HepG2 (cell line): Measurements from ENCODE around the gene TAF6. TPM values are rescaled to one million over a fixed set of nuclear protein-coding genes. Genes with fewer than 3 reads are reported as not detected.

Experiments
- ELF3 ChIP-seq: IDR thresholded peaks from 2 replicates; pipeline ENCODE4 v1.6.1; 2016; ENCODE audit warnings: missing genetic modification reagents, missing compliant biosample characterization
- FOXO1 ChIP-seq: sonication (generic); formaldehyde crosslinking; IDR thresholded peaks from 2 replicates; pipeline ENCODE4 v1.4.0; 2020; ENCODE audit warnings: missing genetic modification reagents
- MEIS1 ChIP-seq: sonication (generic); formaldehyde crosslinking; IDR thresholded peaks from 2 replicates; pipeline ENCODE4 v1.9.0; 2021; ENCODE audit warnings: mild to moderate bottlenecking, missing genetic modification reagents, moderate library complexity, borderline replicate concordance
- NBN ChIP-seq: fragments of 450-650 bp; conservative IDR thresholded peaks from 2 replicates; pipeline ENCODE4 v1.6.1; 2017
- PCBP1 ChIP-seq: fragments of 200-400 bp; formaldehyde crosslinking; IDR thresholded peaks from 2 replicates; pipeline ENCODE4 v1.6.1; 2017; ENCODE audit warnings: mild to moderate bottlenecking, low read depth, low read length, borderline replicate concordance
- SRF ChIP-seq: IDR thresholded peaks from 2 replicates; pipeline ENCODE4 v1.6.1; 2011; ENCODE audit warnings: mild to moderate bottlenecking, low read depth, low read length, moderate library complexity
- THAP11 ChIP-seq: IDR thresholded peaks from 2 replicates; pipeline ENCODE4 v1.6.1; 2016; ENCODE audit warnings: missing biosample characterization, missing genetic modification reagents
- TOPORS ChIP-seq: sonication (generic); formaldehyde crosslinking; IDR thresholded peaks from 2 replicates; pipeline ENCODE4 v1.8.0; 2023; ENCODE audit warnings: mild to moderate bottlenecking, missing genetic modification reagents
- TP53 ChIP-seq: sonication (generic); formaldehyde crosslinking; conservative IDR thresholded peaks from 2 replicates; pipeline ENCODE4 v1.4.0; 2020; ENCODE audit warnings: missing genetic modification reagents
- ZNF234 ChIP-seq: sonication (generic); formaldehyde crosslinking; conservative IDR thresholded peaks from 2 replicates; pipeline ENCODE4 v1.5.1; 2020; ENCODE audit warnings: mild to moderate bottlenecking, missing genetic modification reagents
- ZNF432 ChIP-seq: sonication (generic); formaldehyde crosslinking; IDR thresholded peaks from 2 replicates; pipeline ENCODE4 v1.5.0; 2020; ENCODE audit warnings: missing genetic modification reagents, mild to moderate bottlenecking, borderline replicate concordance
- ZNF484 ChIP-seq: sonication (generic); formaldehyde crosslinking; IDR thresholded peaks from 2 replicates; pipeline ENCODE4 v1.5.1; 2020; ENCODE audit warnings: mild to moderate bottlenecking, low read depth, missing genetic modification reagents, borderline replicate concordance
- ZNF543 ChIP-seq: sonication (generic); formaldehyde crosslinking; IDR thresholded peaks from 2 replicates; pipeline ENCODE4 v1.4.0; 2020; ENCODE audit warnings: mild to moderate bottlenecking, missing genetic modification reagents
- ZNF597 ChIP-seq: sonication (generic); formaldehyde crosslinking; IDR thresholded peaks from 2 replicates; pipeline ENCODE4 v1.5.0; 2020; ENCODE audit warnings: missing genetic modification reagents
- ZNF619 ChIP-seq: sonication (generic); formaldehyde crosslinking; IDR thresholded peaks from 2 replicates; pipeline ENCODE4 v1.4.0; 2020; ENCODE audit warnings: mild to moderate bottlenecking, missing genetic modification reagents
- ZNF83 ChIP-seq: sonication (generic); formaldehyde crosslinking; IDR thresholded peaks from 2 replicates; pipeline ENCODE4 v1.4.0; 2020; ENCODE audit warnings: missing genetic modification reagents, mild to moderate bottlenecking, borderline replicate concordance
- ZNF839 ChIP-seq: sonication (generic); formaldehyde crosslinking; IDR thresholded peaks from 2 replicates; pipeline ENCODE4 v1.4.0; 2020; ENCODE audit warnings: missing genetic modification reagents, mild to moderate bottlenecking, borderline replicate concordance
- polyA plus RNA-seq, 8 experiments: library from polyadenylated mRNA; depleted of rRNA in 3 of 8; stranded (reverse) in 7 of 8; unstranded in 1 of 8; fragments of >200 nt; fragmentation: Illumina TruSeq in 4 of 8; extraction: Trizol in 4 of 8; gene quantifications; 2 replicates each; pipeline versions ENCODE4 v1.2.1 to v1.2.3, GENCODE V29; 2011 to 2016; ENCODE audit warnings: low read depth in 4 of 8, missing spikeins in 1 of 8, mixed read lengths in 1 of 8; ENCODE audit not compliant: insufficient read depth in 1 of 8
- total RNA-seq, 5 experiments: library from RNA; depleted of rRNA; stranded (reverse); fragments of >200 nt; fragmentation: Illumina TruSeq; extraction: Trizol; gene quantifications; 2 replicates each; pipeline ENCODE4 v1.2.3, GENCODE V29; 2016; ENCODE audit warnings: low read depth in 1 of 5
- TF ChIP-seq, protein P1 (sequence below): sonication (generic); formaldehyde crosslinking; IDR thresholded peaks from 2 replicates; pipeline ENCODE4 v1.5.0; 2020; ENCODE audit warnings: missing genetic modification reagents, mild to moderate bottlenecking, borderline replicate concordance
- TF ChIP-seq, protein P2 (sequence below): sonication (generic); formaldehyde crosslinking; IDR thresholded peaks from 2 replicates; pipeline ENCODE4 v1.5.0; 2020; ENCODE audit warnings: mild to moderate bottlenecking, missing genetic modification reagents, borderline replicate concordance
- TF ChIP-seq, protein P3 (sequence below): sonication (generic); formaldehyde crosslinking; conservative IDR thresholded peaks from 2 replicates; pipeline ENCODE4 v1.4.0; 2020; ENCODE audit warnings: missing genetic modification reagents

Gene TAF6
- total and polyA plus RNA-seq, 2 of the 13 experiments (the other 11 are each of a cell fraction or from before 2014, with no cell fraction given), result 12.9 to 18.8 TPM

DNA sequence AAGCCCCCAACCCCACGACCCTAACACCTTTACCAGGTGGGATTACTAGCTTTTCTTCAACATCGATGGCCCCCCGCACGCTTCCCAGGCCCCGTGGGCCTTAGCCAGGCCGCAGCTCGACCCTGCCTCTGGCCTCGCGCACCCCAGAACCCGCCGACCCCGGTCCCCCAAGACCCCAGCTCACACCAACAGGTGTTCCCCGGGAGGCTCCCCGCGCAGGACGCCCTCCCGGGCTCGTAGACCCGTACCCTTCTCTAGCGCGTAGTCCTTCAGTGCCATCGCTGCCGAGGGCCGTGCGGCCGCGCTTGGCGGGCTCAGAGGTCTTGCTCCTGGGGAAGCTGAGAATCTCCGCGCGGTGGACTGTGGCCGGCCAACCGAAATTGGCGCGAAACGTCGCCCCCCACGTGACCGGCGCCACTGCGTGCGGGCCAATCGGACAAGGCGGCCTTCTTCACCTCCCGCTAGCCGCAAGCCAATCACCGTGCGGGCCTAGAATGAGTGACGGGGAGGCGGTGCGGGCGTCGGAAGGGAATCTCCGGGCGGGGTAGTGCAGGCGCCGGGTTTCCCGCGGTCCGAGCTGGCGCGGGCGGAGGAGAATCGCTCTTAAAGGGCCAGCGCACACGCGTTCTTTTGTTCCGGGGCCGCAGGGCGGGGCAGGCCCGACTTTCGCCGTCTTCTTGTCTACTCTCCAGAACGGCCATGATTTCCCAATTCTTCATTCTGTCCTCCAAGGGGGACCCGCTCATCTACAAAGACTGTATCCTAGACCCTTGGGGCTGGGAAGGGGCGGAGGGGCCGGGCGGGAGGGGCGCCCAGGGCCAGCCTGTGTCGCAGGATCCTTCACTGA lies 17.9 kb downstream of the TAF6 start, which contains the start of the genes AP4M1 and MCM7 (continued):
- TF ChIP-seq, protein P1, sequence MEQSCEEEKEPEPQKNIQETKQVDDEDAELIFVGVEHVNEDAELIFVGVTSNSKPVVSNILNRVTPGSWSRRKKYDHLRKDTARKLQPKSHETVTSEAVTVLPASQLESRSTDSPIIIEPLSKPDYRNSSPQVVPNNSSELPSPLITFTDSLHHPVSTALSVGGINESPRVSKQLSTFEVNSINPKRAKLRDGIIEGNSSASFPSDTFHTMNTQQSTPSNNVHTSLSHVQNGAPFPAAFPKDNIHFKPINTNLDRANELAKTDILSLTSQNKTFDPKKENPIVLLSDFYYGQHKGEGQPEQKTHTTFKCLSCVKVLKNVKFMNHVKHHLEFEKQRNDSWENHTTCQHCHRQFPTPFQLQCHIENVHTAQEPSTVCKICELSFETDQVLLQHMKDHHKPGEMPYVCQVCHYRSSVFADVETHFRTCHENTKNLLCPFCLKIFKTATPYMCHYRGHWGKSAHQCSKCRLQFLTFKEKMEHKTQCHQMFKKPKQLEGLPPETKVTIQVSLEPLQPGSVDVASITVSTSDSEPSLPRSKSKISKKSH (CRISPR knock-in tag), result peak; percentile 88; the same call in 1 of the 2 replicates
- peak; percentile 74 for TF ChIP-seq THAP11 (CRISPR knock-in tag)
- no peak for TF ChIP-seq ZNF619
- TF ChIP-seq TOPORS (CRISPR knock-in tag), result peak; percentile 70; the same call in 1 of the 2 replicates
- peak; percentile 37; the same call in 1 of the 2 replicates for TF ChIP-seq ZNF839
- no peak for TF ChIP-seq FOXO1 (CRISPR knock-in tag)
- no peak for TF ChIP-seq ZNF597 (CRISPR knock-in tag)
- TF ChIP-seq ZNF234 (CRISPR knock-in tag), result no peak
- no peak; the same call in 1 of the 2 replicates for TF ChIP-seq MEIS1
- TF ChIP-seq, protein P2, sequence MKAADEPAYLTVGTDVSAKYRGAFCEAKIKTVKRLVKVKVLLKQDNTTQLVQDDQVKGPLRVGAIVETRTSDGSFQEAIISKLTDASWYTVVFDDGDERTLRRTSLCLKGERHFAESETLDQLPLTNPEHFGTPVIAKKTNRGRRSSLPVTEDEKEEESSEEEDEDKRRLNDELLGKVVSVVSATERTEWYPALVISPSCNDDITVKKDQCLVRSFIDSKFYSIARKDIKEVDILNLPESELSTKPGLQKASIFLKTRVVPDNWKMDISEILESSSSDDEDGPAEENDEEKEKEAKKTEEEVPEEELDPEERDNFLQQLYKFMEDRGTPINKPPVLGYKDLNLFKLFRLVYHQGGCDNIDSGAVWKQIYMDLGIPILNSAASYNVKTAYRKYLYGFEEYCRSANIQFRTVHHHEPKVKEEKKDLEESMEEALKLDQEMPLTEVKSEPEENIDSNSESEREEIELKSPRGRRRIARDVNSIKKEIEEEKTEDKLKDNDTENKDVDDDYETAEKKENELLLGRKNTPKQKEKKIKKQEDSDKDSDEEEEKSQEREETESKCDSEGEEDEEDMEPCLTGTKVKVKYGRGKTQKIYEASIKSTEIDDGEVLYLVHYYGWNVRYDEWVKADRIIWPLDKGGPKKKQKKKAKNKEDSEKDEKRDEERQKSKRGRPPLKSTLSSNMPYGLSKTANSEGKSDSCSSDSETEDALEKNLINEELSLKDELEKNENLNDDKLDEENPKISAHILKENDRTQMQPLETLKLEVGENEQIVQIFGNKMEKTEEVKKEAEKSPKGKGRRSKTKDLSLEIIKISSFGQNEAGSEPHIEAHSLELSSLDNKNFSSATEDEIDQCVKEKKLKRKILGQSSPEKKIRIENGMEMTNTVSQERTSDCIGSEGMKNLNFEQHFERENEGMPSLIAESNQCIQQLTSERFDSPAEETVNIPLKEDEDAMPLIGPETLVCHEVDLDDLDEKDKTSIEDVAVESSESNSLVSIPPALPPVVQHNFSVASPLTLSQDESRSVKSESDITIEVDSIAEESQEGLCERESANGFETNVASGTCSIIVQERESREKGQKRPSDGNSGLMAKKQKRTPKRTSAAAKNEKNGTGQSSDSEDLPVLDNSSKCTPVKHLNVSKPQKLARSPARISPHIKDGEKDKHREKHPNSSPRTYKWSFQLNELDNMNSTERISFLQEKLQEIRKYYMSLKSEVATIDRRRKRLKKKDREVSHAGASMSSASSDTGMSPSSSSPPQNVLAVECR, result peak; percentile 81
- TF ChIP-seq ZNF484 (CRISPR knock-in tag), result no peak
- 0 out of 2 replicates have a peak, but pooled peaks have one; percentile 7 for TF ChIP-seq ELF3 (CRISPR knock-in tag)
- no peak for TF ChIP-seq NBN
- no peak for TF ChIP-seq ZNF432
- TF ChIP-seq ZNF543 (CRISPR knock-in tag), result no peak
- TF ChIP-seq, protein P3, sequence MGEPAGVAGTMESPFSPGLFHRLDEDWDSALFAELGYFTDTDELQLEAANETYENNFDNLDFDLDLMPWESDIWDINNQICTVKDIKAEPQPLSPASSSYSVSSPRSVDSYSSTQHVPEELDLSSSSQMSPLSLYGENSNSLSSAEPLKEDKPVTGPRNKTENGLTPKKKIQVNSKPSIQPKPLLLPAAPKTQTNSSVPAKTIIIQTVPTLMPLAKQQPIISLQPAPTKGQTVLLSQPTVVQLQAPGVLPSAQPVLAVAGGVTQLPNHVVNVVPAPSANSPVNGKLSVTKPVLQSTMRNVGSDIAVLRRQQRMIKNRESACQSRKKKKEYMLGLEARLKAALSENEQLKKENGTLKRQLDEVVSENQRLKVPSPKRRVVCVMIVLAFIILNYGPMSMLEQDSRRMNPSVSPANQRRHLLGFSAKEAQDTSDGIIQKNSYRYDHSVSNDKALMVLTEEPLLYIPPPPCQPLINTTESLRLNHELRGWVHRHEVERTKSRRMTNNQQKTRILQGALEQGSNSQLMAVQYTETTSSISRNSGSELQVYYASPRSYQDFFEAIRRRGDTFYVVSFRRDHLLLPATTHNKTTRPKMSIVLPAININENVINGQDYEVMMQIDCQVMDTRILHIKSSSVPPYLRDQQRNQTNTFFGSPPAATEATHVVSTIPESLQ (CRISPR knock-in tag), result no peak
- no peak for TF ChIP-seq TP53 (CRISPR knock-in tag)
- no peak for TF ChIP-seq SRF
- TF ChIP-seq PCBP1, result no peak
- peak; percentile 89; the same call in 1 of the 2 replicates for TF ChIP-seq ZNF83
